Mesendoderm (in vitro differentiated cells): ENCODE data around the gene FXR2. TPM values are rescaled to one million over a fixed set of nuclear protein-coding genes. Genes with fewer than 3 reads are reported as not detected.

Experiments used
- DNase-seq: peaks from one replicate; pipeline ENCODE4 v3.0.0; 2013
- H2AK5ac ChIP-seq: 2 replicates; pipeline ENCODE4 v1.6.1; 2013; ENCODE audit warnings: low read length, inconsistent platforms
- H2BK120ac ChIP-seq: 2 replicates; pipeline ENCODE4 v1.6.1; 2013; ENCODE audit warnings: low read depth, mild to moderate bottlenecking, low read length, moderate library complexity, mixed read lengths
- H2BK15ac ChIP-seq: replicated peaks from 2 replicates; pipeline ENCODE4 v1.6.1; 2013; ENCODE audit warnings: low read depth, mild to moderate bottlenecking, moderate library complexity
- H2BK5ac ChIP-seq: 2 replicates; pipeline ENCODE4 v1.6.1; 2013; ENCODE audit warnings: low read length, inconsistent platforms
- H3K18ac ChIP-seq: 2 replicates; pipeline ENCODE4 v1.6.1; 2013; ENCODE audit warnings: mild to moderate bottlenecking, low read length, mixed read lengths
- H3K23ac ChIP-seq: one replicate; pipeline ENCODE4 v1.6.1; 2013; ENCODE audit warnings: low read length
- H3K27ac ChIP-seq: 2 replicates; pipeline ENCODE4 v1.5.1; 2013; ENCODE audit warnings: low read depth, mild to moderate bottlenecking, inconsistent platforms, low read length, moderate library complexity
- H3K27me3 ChIP-seq: 2 replicates; pipeline ENCODE4 v1.6.1; 2013; ENCODE audit warnings: low read length, control low read depth, mild to moderate bottlenecking, inconsistent platforms; ENCODE audit not compliant: insufficient read depth, poor library complexity
- H3K36me3 ChIP-seq: 2 replicates; pipeline ENCODE4 v1.6.1; 2013; ENCODE audit warnings: low read length, inconsistent platforms; ENCODE audit not compliant: control insufficient read depth, insufficient read depth
- H3K4ac ChIP-seq: one replicate; pipeline ENCODE4 v1.6.1; 2013; ENCODE audit warnings: low read depth, mild to moderate bottlenecking, low read length, moderate library complexity
- H3K4me1 ChIP-seq: 2 replicates; pipeline ENCODE4 v1.6.1; 2013; ENCODE audit warnings: low read depth, low read length, inconsistent platforms; ENCODE audit not compliant: control insufficient read depth
- H3K4me2 ChIP-seq: 2 replicates; pipeline ENCODE4 v1.6.1; 2013; ENCODE audit warnings: low read length
- H3K4me3 ChIP-seq: 2 replicates; pipeline ENCODE4 v1.5.1; 2013; ENCODE audit warnings: mild to moderate bottlenecking, low read length
- H3K56ac ChIP-seq: one replicate; pipeline ENCODE4 v1.6.1; 2013; ENCODE audit warnings: low read length
- H3K79me1 ChIP-seq: 2 replicates; pipeline ENCODE4 v1.6.1; 2013; ENCODE audit warnings: low read length, inconsistent platforms
- H3K79me2 ChIP-seq: 2 replicates; pipeline ENCODE4 v1.6.1; 2013; ENCODE audit warnings: mild to moderate bottlenecking, low read length; ENCODE audit not compliant: control insufficient read depth, insufficient read depth
- H3K9ac ChIP-seq: 2 replicates; pipeline ENCODE4 v1.6.1; 2013; ENCODE audit warnings: low read length, inconsistent platforms
- H4K5ac ChIP-seq: one replicate; pipeline ENCODE4 v1.6.1; 2013; ENCODE audit warnings: low read length
- H4K8ac ChIP-seq: one replicate; pipeline ENCODE4 v1.6.1; 2013; ENCODE audit warnings: low read depth, mild to moderate bottlenecking, control low read depth, low read length, moderate library complexity
- WGBS: extraction: QIAGEN DNeasy Blood & Tissue Kit; methylation state at CpG from one replicate; pipeline ENCODE4 v1.1.7; 2013; ENCODE audit warnings: low lambda C conversion rate, missing lambda C conversion rate; ENCODE audit not compliant: insufficient coverage; ENCODE audit errors: extremely low coverage; 5-methylcytosine and 5-hydroxymethylcytosine counted together
- small RNA-seq: library from polyadenylated mRNA; stranded (forward); fragments of <200 nt; extraction: miRNeasy Mini kit (QIAGEN cat#:217004); gene quantifications from one replicate; pipeline ENCODE3, GENCODE V24; 2013; ENCODE audit not compliant: insufficient read depth

The FXR2 gene

GRCh38 chr17:7549401-7550055, 65.2 kb downstream of the FXR2 start:
- Histone ChIP-seq H4K8ac (no peak overlapping the region), H3K27me3 (no peaks in the 10 kb centered on the region), H2BK120ac (no peak overlapping the region), H3K18ac (no peak overlapping the region), H2AK5ac (no peak overlapping the region), H3K4me1 (no peaks in the 10 kb centered on the region), H3K4me2 (no peak overlapping the region), H3K27ac (no peak overlapping the region), H3K36me3 (no peaks in the 10 kb centered on the region), H2BK5ac (no peak overlapping the region), H3K4ac (no peak overlapping the region), H3K23ac (no peak overlapping the region), H4K5ac (no peak overlapping the region), H3K9ac (peak overlapping the region; percentile 51), H3K79me2 (no peaks in the 10 kb centered on the region), H3K4me3 (no peak overlapping the region), H3K56ac (peak overlapping the region; percentile 95), H2BK15ac (no peak overlapping the region), H3K79me1 (no peaks in the 10 kb centered on the region)
- no CpG with 5 or more reads among the region's 20 CpGs for WGBS
- no peak for DNase-seq

GRCh38 chr17:7548585-7549400, 65.9 kb downstream of the FXR2 start, which contains the start of gene TNFSF12:
Gene TNFSF12, plus strand, starts transcription at chr17:7549058. Its CDS starts 96 bp downstream, at chr17:7549154.
- H3K9ac ChIP-seq, result peak within 1 kb of the TSS; percentile 85
- no peak within 1 kb of the TSS for H3K27ac ChIP-seq
- peak within 1 kb of the TSS; percentile 12 for H3K18ac ChIP-seq
- no peaks in the 10 kb centered on the region for H3K27me3 ChIP-seq
- peak; percentile 44 for DNase-seq
- H2BK15ac ChIP-seq, result no peak within 1 kb of the TSS
- peak within 1 kb of the TSS; percentile 95 for H3K4me2 ChIP-seq
- peak within 1 kb of the TSS; percentile 95 for H3K56ac ChIP-seq
- no peaks in the 10 kb centered on the region for H3K79me1 ChIP-seq
- no peak within 1 kb of the TSS for H2BK5ac ChIP-seq
- no CpG with 5 or more reads among the region's 65 CpGs for WGBS
- H3K36me3 ChIP-seq, result no peaks in the 10 kb centered on the region
- H3K23ac ChIP-seq, result peak within 1 kb of the TSS; percentile 80
- H3K4me3 ChIP-seq, result peak within 1 kb of the TSS; percentile 61
- H2AK5ac ChIP-seq, result no peak within 1 kb of the TSS
- no peak within 1 kb of the TSS for H4K5ac ChIP-seq
- H2BK120ac ChIP-seq, result no peak within 1 kb of the TSS
- no peaks in the 10 kb centered on the region for H3K4me1 ChIP-seq
- no peak within 1 kb of the TSS for H4K8ac ChIP-seq
- H3K4ac ChIP-seq, result no peak within 1 kb of the TSS
- H3K79me2 ChIP-seq, result no peaks in the 10 kb centered on the region

- no peaks in the 10 kb centered on the region for H3K4me1 ChIP-seq
- no peak overlapping the region for H3K4ac ChIP-seq
- H3K79me1 ChIP-seq, result no peaks in the 10 kb centered on the region
- H3K4me2 ChIP-seq, result no peak overlapping the region
- H3K9ac ChIP-seq, result no peak overlapping the region
- no peak overlapping the region for H3K27ac ChIP-seq
- H3K36me3 ChIP-seq, result no peaks in the 10 kb centered on the region
- H3K27me3 ChIP-seq, result no peaks in the 10 kb centered on the region
- no peak overlapping the region for H3K56ac ChIP-seq
- no peaks in the 10 kb centered on the region for H3K79me2 ChIP-seq
- H3K23ac ChIP-seq, result no peak overlapping the region
- H3K4me3 ChIP-seq, result no peak overlapping the region
- no peak overlapping the region for H2BK5ac ChIP-seq
- no peak for DNase-seq
- no peak overlapping the region for H4K8ac ChIP-seq
- no peak overlapping the region for H2BK120ac ChIP-seq
- no peak overlapping the region for H2BK15ac ChIP-seq
- WGBS, result no CpG with 5 or more reads among the region's 6 CpGs
- no peak overlapping the region for H4K5ac ChIP-seq
- H2AK5ac ChIP-seq, result no peak overlapping the region
- H3K18ac ChIP-seq, result no peak overlapping the region
These were observed 69.8 kb downstream of the FXR2 start for GRCh38 chr17:7544911-7545310.

Small RNA genes lying within 50 kb of the gene (small RNA-seq; reads per million reads assigned to genes)
- gene CD68, result not detected
- gene SNORA48, result not detected
- gene SNORD10, result not detected
